HG02642 (cell line): ENCODE measurements around the gene FYCO1.

Experiments
- ATAC-seq: cut with Tn5 transposase; IDR thresholded peaks from one replicate; pipeline ENCODE4 v1.9.1; 2021; ENCODE audit warnings: mild to moderate bottlenecking; ENCODE audit not compliant: unreplicated experiment, poor library complexity

The FYCO1 gene

GRCh38 chr3:45895686-45896468 lies 99.7 kb downstream of the FYCO1 start:
- ATAC-seq: no peak

- ATAC-seq: no peak
Measured at GRCh38 chr3:45894015-45894414, 101.6 kb downstream of the FYCO1 start.

GRCh38 chr3:45892161-45892560 lies 103.5 kb downstream of the FYCO1 start:
- no peak for ATAC-seq

GRCh38 chr3:45890405-45890804 lies 105.2 kb downstream of the FYCO1 start:
- ATAC-seq: no peak

- ATAC-seq: no peak
Measured at GRCh38 chr3:45889337-45889736, 106.3 kb downstream of the FYCO1 start.

GRCh38 chr3:45887759-45888511 lies 107.7 kb downstream of the FYCO1 start:
- ATAC-seq: no peak

- no peak for ATAC-seq
Measured at GRCh38 chr3:45887285-45887684, 108.3 kb downstream of the FYCO1 start.

GRCh38 chr3:45885979-45886705 lies 109.5 kb downstream of the FYCO1 start, which contains the start of gene CCR9:
CCR9 (plus strand) TSS chr3:45886543; CDS start chr3:45894934, 8,391 bp downstream.
- ATAC-seq: no peak

GRCh38 chr3:45884368-45885201 lies 111.0 kb downstream of the FYCO1 start:
- ATAC-seq: no peak

- no peak for ATAC-seq
Measured at GRCh38 chr3:45881078-45882022, 114.3 kb downstream of the FYCO1 start.

GRCh38 chr3:45880725-45881077 lies 114.9 kb downstream of the FYCO1 start:
- no peak for ATAC-seq

- no peak for ATAC-seq
Measured at GRCh38 chr3:45878124-45878523, 117.5 kb downstream of the FYCO1 start.

GRCh38 chr3:45874677-45875346 lies 120.8 kb downstream of the FYCO1 start:
- ATAC-seq: no peak

- no peak for ATAC-seq
Measured at GRCh38 chr3:45873638-45874037, 122.0 kb downstream of the FYCO1 start.

- no peak for ATAC-seq
Measured at GRCh38 chr3:45873036-45873435, 122.6 kb downstream of the FYCO1 start.

- no peak for ATAC-seq
Measured at GRCh38 chr3:45872569-45872968, 123.1 kb downstream of the FYCO1 start.

GRCh38 chr3:45871780-45872179 lies 123.8 kb downstream of the FYCO1 start:
- no peak for ATAC-seq

GRCh38 chr3:45870099-45870498 lies 125.5 kb downstream of the FYCO1 start:
- ATAC-seq: no peak

- no peak for ATAC-seq
Measured at GRCh38 chr3:45869638-45870037, 126.0 kb downstream of the FYCO1 start.
